T-helper 22 cell (primary cell): ENCODE results near the gene SLC66A2.
"Not testable (repeated sequence)": the region's sequence is repeated elsewhere in the genome, so short reads cannot be mapped to it uniquely, and the experiment has no call there.

Experiments
- DNase-seq: peaks from one replicate; pipeline ENCODE4 v3.0.0-alpha.2; 2020; ENCODE audit warnings: low read depth

The SLC66A2 gene

DNA sequence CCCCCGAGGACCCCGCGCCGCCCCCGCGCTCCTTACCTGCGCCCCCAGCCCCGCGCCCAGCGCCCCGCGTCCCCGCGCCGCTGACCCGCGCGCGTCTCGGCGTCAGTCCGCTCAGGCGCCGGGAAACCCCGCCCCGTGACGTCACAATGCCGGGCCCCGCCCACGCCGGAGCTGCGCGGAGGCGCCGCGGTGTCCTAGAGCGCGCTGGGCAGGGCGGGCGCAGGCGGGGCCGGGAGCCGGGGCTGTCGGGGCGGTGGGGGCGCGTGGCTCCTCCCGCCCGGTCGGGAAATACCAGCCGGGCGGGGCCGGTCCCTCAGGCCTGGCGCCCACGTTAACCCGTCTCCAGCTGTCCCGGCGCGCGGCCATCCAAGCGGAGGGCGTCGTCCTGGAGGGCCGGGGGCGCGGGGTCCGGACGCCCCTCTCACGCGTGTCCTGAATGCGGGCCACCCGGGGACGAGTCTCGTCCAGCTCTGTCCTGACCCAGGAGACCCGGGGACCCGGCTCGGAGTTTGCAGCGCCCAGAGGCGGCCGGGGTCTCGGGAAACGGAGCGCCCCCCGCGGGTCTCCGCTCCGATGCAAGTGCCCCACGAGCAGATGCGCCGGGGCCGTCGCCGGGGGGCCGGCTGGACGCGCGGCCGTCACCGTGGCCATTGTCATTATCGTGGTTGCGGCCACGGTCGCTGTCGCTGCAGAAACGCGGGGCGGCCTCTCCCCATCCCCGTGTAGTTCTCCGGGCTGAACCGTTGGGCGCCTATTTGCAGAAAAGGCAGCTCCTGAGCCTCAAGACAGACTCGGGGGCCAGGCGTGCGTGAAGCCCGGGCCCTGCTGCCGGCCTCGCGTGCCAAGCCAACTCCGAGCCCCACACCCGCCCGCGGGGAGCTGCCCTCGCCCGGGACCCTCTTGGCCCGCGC is at the start of gene SLC66A2:
SLC66A2 (minus strand) TSS at position 109 of the 911 bp plus-strand sequence. CDS start 727 bp downstream, outside the sequence.
- DNase-seq = peak; percentile 85

DNA sequence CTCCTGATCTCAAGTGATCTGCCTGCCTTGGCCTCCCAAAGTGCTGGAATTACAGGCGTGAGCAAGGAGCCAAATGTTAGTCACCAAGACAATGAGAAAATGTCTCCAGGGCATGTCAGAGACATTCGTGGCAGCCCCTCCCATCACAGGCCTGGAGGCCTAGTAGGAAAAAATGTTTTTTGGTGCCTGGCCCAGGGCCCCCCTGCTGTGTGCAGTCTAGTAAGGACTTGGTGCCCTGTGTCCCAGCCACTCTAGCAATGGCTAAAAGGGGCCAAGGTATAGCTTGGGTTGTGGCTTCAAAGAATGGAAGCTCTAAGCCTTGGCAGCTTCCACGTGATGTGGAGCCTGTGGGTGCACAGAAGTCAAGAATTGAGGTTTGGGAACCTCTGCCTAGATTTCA is 49.4 kb upstream of the SLC66A2 start:
- no peak for DNase-seq

DNA sequence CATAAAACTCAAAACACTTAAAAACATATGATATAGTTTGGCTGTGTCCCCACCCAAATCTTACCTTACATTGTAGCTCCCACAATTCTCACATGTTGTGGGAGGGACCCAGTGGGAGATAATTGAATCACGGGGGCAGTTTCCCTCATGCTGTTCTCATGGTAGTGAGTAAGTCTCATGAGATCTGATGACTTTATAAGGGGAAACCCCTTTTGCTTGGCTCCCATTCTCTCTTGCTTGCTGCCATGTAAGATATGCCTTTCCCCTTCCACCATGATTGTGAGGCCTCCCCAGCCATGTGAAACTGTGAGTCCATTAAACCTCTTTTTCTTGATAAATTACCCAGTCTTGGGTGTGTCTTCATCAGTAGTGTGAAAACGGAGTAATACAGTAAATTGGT is 48.2 kb upstream of the SLC66A2 start:
- not testable (repeated sequence) for DNase-seq

DNA sequence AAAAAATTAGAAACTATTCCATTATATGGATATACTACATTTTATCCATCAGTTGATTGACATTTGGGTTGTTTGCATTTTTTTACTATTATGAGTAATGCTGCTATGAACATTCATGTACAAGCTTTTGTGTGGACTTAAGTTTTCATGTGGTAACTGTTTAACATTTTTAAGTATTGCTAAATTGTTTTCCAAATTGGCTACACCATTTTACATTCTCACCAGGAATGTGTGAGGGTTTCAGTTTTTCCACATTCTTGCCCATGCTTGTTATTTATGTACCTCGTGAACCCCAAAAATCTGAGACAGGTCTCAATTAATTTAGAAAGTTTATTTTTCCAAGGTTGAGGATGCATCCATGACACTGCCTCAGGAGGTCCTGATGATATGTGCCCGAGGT is 40.0 kb upstream of the SLC66A2 start:
- no peak for DNase-seq

DNA sequence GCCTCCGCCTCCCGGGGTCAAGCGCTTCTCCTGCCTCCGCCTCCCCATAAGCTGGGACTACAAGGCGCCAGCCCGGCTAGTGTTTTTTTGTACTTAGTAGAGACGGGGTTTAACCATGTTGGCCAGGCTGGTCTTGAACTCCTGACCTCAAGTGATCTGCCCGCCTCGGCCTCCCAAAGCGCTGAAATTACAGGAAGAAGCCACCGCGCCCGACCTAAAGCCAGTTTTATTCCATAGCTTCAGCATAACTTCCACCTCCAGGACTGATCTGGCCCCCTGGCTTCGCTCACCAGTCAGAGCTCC is 37.7 kb upstream of the SLC66A2 start:
- DNase-seq = no peak

DNA sequence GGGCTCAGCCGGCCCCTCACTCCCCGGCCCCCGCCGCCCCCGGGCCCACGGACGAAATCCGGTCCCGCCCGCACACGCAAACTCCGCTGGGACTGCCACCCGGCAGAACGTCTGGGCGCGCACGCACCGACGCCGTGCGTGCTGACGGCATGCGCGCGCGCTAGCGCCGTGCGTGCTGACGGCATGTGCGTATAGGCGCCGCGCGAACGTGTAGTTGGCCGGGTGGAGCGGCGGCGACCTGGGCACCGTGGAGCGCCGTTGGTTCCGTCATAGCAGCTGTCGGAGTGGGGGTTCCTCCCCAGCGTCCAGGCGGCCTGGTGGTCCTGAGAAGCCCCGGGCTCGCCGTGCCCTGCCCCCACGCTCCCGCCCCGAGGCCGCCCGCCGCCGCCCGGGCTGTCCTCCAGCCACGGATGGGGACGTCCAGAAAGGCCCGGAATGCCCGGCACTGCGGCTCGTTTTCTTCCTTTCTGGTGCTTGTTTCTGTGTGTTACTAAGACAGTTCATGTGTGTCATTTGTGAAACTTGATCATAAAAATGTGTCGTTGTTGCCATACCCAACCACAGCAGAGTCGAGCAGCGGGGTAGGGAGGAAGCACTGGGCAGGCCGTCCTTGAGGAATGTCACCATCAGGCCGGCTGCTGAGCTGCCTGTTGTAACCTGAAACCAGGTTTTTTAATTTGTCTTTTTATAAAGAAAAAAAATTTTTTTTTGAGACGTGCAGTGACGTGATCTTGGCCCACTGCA is 37.2 kb upstream of the SLC66A2 start, which contains the start of gene TXNL4A:
TXNL4A (minus strand) TSS at position 113 of the 744 bp plus-strand sequence. CDS start 171 bp downstream, outside the sequence.
- DNase-seq = peak; percentile 68

DNA sequence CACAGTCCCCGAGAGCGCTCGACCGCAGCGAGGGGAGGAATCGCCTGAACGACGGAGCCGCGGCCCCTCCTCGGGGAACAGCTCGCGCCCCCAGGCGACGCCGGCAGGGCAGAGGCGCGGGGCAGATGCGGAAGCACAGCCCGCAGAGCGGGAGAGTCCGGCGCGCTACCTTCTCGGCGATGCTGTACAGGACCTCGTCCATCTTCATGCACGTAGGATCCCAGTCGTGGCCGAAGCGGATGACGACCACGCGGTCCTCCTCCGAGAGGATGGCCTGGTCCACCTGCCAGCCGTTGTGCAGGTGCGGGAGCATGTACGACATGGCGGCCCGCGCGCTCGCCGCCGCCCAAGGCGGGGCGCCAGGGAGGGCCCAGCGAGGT is 36.6 kb upstream of the SLC66A2 start:
- DNase-seq = peak; percentile 37

DNA sequence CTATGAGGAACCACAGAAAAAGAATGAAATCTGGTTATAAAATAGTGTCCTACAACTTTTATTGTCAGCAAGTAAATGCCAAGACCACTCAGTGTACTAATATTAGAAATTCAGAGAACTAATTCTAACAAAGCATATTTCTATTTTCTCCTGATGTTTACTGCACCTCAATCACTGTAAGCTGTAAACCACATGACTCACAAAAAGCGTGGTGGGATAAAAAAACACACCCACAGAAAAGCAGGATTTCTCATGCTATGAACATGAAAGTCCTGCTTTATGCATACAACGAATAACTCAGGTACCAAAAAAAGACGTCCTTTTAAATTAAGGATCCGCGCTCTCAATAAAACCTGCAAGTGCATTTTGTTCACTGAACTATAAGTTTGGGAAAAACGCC is 36.1 kb upstream of the SLC66A2 start:
- DNase-seq = no peak

DNA sequence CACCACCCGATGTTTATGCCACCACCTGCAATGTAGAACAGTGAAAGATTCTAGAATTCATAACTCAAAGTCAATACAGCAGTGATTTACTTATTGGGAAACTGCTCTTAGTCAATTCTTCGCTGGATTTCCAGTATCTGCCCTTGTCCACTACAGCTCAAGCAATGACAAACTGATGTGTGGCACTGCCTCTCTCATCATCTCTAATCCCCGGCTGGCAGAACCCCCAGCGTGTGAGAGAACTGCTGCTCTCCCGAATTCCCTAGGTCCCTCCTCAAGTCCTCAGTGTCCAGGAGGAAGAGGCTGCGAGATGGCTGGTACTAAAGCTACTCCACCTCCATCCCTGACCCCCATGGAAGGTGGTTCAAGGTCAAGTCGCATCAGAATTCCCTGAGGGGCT is 35.3 kb upstream of the SLC66A2 start:
- DNase-seq = no peak

DNA sequence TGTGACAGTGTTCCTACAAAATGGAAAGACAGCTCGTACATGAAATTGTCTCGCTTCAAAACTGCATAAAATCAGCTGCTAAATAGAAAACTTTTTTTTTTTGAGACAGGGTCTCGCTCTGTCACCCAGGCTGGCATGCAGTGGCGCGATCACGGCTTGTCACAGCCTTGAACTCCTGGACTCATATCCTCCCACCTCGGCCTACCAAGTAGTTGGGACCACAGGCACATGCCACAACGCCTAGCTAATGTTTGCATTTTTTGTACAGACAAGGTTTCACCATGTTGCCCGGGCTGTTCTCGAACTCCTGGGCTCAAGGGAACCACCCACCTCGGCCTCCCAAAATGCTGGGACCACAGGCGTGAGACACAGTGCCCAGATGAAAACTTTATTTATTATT is 33.7 kb upstream of the SLC66A2 start:
- DNase-seq = no peak

DNA sequence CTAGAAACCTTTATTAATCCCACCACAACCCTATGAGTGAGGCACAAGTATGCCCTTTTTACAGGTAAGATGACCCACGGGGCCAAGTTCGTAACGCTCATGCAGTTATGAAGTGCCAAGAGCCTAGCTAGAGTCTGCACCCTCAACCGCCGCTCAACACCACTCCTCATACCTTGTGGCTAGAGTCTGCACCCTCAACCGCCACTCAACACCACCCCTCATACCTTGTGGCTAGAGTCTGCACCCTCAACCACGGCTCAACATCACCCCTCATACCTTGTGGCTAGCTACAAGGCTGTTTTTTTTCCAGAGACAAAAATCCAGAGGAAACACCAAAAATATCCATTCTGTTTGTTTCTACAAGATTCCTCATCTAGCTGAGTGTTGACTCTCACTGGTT is 32.3 kb upstream of the SLC66A2 start:
- no peak for DNase-seq

DNA sequence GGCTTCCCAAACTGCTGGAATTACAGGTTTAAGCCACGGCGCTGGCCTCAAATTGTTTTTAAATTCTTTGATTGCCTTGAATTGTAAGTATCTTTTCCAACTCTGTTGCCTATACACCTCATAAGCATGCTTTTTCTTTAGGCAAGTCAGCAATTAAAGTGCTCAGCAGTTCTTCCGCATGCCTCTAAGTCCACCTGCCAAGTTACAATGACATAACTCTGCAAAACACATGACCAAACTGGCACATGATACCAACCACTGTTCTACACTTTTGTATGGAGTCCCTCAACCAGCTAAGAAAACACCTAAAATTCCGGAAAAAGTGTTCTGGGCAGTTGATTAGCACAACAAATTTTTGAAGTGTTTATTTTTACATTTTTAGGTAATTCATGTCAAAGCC is 31.8 kb upstream of the SLC66A2 start:
- DNase-seq = no peak

DNA sequence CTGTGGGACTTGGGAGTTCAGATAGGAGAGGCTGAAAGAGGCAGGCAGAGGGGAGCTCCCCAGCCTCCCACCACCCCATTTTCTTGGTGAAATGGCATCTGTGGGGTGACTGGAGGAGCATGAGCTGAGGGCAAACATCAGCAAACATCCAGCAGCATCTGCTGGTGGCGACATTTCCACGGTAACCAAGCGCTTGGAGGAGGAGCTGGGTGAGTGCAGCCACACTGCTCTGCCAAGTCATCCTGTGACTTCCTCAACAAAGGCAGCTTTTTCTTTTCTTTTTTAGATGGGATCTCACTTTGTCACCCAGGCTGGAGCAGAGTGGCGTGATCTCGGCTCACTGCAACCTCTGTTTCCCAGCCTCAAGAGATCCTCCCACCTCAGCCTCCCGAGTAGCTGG is 31.3 kb upstream of the SLC66A2 start:
- no peak for DNase-seq

DNA sequence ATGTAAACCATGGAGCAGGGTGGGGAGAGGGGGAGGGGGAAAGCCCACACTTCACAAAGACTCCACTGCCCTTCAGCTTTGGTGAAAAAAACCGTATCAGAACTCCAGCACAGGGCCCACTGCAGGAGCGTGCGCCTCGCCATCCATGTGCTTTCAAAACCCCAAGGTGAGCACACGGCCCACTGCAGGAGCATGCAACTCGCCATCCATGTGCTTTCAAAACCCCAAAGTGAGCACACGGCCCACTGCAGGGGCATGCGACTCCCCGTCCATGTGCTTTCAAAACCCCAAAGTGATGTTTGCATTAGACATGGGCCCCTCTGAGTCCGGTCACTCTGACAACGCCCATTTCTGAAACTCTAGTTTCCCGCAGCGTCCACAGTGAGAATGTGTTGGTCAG is 29.1 kb upstream of the SLC66A2 start:
- DNase-seq = no peak

DNA sequence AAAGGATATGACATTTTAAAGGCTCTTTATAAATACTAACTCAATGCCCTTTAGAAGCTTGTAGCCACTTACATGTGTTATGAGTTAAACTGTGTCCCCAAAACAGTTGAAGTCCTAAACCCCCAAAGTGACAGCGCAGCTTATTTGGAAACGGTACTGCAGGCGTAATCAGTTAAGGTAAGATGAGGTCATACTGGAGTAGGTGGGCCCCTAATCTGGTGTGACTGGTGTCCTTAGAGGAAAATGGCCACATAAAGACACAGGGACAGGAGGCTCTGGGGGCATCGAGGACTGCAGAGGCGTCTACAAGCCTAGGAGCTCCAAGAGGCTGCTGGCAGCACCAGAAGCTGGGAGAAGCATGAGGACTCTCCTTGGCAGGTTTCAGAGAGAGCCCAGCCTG is 28.4 kb upstream of the SLC66A2 start:
- DNase-seq = no peak

DNA sequence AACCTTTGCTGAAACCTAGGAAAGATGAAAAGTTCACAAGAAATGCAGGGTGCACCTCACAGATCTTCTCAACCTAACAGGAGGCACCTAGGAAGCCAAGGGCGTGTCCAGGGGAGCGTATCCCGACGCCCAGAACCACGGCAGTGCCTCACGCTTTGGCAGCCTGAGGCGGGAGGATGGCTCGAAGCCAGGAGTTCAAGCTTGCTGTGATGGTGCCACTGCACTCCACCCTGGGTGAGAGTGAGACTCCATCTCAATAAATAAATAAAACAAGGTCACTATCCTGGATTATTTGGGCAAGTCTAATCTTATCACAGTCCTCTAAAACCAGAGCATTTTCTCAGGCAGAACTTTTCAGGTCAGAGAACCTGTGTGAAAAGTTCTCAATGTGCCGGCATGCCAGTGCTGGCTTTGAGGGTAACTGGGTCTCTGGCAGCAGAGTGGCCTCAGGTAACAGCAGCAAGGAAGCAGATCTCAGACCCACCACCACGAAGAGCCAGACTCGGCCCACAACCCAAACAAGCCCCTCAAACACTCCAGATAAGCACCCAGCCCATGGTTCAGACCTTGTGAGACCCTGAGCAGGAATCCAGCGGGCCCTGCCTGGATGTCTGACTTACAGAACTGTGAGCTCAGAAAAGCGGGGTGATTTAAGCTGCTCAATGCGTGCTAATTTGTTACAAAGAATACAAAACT is 24.7 kb upstream of the SLC66A2 start:
- no peak for DNase-seq

DNA sequence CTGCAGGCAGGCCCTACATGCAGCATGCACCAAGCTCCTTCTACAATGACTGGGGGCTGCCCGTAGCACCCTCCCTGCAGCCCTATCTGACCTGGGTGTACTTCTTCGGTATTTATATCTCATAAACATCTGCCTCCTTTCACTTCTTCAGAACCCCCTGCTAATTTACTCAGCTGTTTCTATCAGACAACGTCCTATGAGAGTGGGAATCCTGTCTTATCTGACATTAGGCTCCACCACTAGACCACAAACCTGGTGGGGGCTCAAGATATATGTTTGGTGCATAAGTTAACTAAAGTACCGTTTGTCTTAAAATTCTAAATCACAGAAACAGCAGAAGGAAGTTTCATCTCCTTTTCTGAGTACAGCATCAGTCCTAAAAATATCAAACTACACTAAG is 23.6 kb upstream of the SLC66A2 start:
- DNase-seq = no peak

DNA sequence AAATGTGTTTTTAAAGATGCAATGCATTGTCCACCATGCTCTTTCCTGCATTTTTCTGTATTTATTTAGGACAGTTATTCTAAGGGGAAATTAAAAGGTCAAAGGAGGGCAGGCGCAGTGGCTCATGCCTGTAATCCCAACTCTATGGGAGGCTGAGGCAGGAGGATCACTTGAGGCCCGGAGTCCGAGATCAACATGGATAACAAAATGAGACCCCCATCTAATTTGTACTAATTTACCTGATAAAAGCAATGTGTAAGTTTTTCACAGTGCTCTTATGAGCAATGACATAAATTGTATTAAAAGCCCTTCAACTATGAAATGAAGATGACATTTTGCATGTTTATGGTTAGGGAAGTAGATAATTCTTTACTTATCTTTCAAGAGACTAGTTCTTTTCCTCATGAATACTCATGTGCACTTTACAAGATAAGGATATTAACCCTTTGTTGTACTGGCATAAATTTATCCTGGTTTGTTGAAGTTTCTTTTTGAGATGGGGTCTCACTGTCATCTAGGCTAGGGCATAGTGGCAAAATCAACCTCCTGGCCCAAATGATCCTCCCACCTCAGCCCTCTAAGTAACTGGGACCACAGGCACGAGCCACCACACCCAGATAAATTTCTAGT is 22.7 kb upstream of the SLC66A2 start:
- no peak for DNase-seq

DNA sequence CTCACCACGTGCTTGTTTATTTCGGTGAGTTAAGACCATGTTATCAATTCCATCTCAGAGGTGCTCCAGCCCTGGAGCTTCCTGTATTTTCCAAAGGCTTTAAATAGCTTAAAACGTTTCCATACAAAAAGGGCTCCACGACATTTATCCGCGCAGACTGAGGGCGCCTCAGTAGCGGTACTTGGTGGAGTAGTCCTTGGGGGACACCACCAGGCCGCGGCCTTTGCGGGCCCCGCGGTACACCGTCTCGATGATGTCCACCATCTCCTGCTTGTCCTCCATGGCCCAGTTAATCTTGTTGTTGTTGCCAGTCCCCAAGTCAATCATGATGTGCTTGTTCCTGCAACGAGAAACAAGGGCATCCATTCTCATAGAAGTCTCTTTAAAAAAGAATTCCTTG is 22.1 kb upstream of the SLC66A2 start:
- no peak for DNase-seq

DNA sequence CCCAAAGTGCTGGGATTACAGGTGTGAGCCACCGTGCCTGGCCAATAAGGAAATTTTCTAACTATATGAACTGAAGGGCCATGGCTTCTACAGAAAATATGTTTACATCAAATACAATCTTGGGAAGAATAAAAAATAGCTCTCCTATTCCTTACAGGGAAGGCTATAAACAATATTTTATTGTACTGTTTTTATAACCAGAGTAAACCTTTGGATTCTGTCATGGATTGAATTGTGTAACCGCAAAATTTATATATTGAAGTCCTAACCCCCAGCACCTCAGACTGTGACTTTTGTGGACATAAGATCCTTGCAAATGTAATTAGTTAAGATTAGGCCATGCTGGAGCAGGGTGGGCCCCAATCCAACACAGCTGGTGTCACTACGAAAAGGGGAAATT is 21.3 kb upstream of the SLC66A2 start:
- DNase-seq = no peak

DNA sequence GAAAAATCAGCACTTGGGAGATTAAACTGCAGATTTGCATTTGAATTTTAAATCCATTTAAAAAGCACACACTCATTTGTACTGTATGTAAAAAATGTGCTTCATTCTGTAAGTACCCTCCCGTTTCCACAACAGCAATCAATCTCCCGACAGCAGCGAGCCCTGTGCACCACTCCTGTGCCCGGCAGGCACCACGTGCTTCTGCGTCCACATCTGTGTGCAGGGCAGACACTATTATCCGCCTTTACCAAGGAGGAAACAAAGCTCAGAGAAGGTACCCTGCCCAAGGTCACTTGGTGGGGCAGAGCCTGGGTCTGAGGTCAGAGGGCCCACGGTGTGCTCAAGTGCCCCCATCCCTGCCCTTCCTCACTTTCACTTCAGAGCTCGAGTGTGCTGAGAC is 20.5 kb upstream of the SLC66A2 start:
- DNase-seq = no peak

DNA sequence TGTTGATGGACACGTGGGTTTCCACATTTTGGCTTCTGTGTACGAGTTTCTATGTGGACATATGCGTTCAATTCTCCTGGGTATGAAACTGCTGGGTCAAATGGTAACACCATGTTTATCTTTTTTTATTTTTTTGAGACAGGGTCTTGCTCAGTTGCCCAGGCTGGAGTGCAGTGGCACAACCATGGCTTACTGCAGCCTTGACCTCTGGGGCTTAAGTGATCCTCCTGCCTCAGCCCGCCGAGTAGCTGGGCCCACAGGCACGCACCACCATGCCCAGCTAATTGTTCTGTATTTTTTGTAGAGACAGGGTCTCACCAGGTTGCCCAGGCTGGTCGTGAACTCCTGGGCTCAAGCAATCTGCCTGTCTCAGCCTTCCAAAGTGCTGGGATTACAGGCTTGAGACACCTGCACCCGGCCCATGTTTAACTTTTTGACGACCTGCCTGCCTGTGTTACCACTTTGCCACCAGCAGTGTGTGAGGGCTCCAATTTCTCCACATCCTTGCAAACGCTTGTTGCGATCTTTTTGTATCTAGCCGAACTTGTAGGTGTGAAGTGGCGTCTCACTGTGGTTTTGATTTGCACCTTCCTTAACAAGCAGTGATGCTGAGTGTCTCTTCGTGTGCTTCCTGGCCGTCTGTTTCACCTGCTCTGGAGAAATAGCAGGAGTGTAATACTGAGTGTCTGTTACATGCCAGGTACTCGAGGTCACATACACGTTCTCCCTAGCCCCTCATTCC is 19.9 kb upstream of the SLC66A2 start:
- no peak for DNase-seq
